Upper lobe of right lung (tissue), 1 donor: ENCODE data around the gene ZMYM2. TPM values are rescaled to one million over a fixed set of nuclear protein-coding genes. Genes with fewer than 3 reads are reported as not detected.

Experiments
- ATAC-seq: fragments of 200-7000 bp; cut with Tn5 transposase; one replicate; pipeline ENCODE4 v1.9.1; 2020; ENCODE audit warnings: mild to moderate bottlenecking, moderate library complexity
- DNase-seq: peaks from one replicate; pipeline ENCODE4 v3.0.0-alpha.2; 2020
- H3K27ac ChIP-seq: fragments of 200-600 bp; one replicate; pipeline ENCODE4 v1.8.0; 2022
- H3K27me3 ChIP-seq: fragments of 200-600 bp; one replicate; pipeline ENCODE4 v1.8.0; 2022; ENCODE audit warnings: mild to moderate bottlenecking
- H3K36me3 ChIP-seq: fragments of 200-600 bp; one replicate; pipeline ENCODE4 v1.8.0; 2022
- H3K4me1 ChIP-seq: fragments of 200-600 bp; one replicate; pipeline ENCODE4 v1.8.0; 2022
- H3K4me3 ChIP-seq: fragments of 200-600 bp; one replicate; pipeline ENCODE4 v1.8.0; 2022; ENCODE audit warnings: mild to moderate bottlenecking
- H3K9me3 ChIP-seq: fragments of 200-600 bp; one replicate; pipeline ENCODE4 v1.8.0; 2022
- intact Hi-C: fragments of 100-400 bp; cut with DNase I; formaldehyde crosslinking; loops from one replicate; pipeline ENCODE4 v1.11.0; 2022
- total RNA-seq: library from RNA; stranded (reverse); fragmentation: NEBNext Ultra II Directional; extraction: Animal tissue kit (Norgen Biotek cat#: 25700); gene quantifications from one replicate; pipeline ENCODE4 v1.2.1, GENCODE V29; 2021
- TF ChIP-seq, protein P1 (sequence below): fragments of 200-600 bp; IDR thresholded peaks from one replicate; pipeline ENCODE4 v1.8.0; 2022; ENCODE audit warnings: antibody characterized with exemption
- donor health status: DM: no; HTN: yes; CAD: no; lungs with severe emphysema.

ZMYM2 gene
- total RNA-seq, 1 donor from 2014 or later = 64.3 TPM

DNA sequence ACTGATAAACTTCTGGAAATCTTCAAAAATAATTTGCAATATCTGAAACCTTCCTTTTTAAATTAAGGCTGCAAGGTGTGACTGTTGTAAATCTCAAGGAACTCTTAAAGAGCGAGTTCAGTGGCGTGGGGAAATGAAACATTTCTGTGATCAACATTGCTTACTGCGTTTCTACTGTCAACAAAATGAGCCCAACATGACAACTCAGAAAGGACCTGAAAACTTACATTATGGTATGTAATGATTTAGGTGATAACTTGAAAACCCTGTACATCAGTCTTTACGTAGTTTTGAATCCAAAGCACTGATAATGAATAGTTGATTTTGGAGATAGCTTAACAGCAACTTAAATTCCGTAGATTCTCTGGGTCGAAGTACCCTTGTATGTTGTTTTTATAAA lies 92.8 kb downstream of the ZMYM2 start:
- DNase-seq = no peak
- H3K36me3 ChIP-seq = peaks cover 22% of the 10 kb centered on the region
- no peaks in the 10 kb centered on the region for H3K9me3 ChIP-seq
- TF ChIP-seq, protein P1, sequence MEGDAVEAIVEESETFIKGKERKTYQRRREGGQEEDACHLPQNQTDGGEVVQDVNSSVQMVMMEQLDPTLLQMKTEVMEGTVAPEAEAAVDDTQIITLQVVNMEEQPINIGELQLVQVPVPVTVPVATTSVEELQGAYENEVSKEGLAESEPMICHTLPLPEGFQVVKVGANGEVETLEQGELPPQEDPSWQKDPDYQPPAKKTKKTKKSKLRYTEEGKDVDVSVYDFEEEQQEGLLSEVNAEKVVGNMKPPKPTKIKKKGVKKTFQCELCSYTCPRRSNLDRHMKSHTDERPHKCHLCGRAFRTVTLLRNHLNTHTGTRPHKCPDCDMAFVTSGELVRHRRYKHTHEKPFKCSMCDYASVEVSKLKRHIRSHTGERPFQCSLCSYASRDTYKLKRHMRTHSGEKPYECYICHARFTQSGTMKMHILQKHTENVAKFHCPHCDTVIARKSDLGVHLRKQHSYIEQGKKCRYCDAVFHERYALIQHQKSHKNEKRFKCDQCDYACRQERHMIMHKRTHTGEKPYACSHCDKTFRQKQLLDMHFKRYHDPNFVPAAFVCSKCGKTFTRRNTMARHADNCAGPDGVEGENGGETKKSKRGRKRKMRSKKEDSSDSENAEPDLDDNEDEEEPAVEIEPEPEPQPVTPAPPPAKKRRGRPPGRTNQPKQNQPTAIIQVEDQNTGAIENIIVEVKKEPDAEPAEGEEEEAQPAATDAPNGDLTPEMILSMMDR = no peak
- no peaks in the 10 kb centered on the region for H3K27me3 ChIP-seq
- intact Hi-C loops = no loop called here
- ATAC-seq = no peak
- H3K4me3 ChIP-seq = no peak overlapping the region
- peaks cover 9% of the 10 kb centered on the region for H3K4me1 ChIP-seq
- H3K27ac ChIP-seq = no peak overlapping the region

DNA sequence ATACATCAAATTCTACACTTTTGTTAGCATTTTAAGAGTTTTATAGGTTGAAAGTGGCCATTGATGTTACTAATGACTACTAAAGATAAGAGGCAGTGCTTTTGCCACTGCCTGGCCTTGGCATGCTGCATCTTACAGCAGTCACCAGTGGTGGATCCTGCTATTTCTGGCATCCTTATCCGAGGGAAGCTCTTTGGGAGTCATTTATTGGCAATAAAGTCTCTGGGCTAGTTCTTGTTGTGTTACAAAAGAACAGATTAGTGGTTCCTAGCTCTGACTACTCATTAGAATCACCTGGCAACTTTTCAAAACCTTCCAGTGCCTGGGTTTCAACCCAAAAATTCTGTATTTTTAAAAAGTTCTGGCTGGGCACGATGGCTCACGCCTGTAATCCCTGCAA lies 94.5 kb downstream of the ZMYM2 start:
- TF ChIP-seq, protein P1 = no peak
- Histone ChIP-seq H3K27me3 (no peaks in the 10 kb centered on the region), H3K9me3 (no peaks in the 10 kb centered on the region), H3K4me3 (no peak overlapping the region), H3K36me3 (peaks cover 36% of the 10 kb centered on the region), H3K27ac (no peak overlapping the region), H3K4me1 (peaks cover 9% of the 10 kb centered on the region)
- intact Hi-C loops = no loop called here
- DNase-seq = no peak
- no peak for ATAC-seq

DNA sequence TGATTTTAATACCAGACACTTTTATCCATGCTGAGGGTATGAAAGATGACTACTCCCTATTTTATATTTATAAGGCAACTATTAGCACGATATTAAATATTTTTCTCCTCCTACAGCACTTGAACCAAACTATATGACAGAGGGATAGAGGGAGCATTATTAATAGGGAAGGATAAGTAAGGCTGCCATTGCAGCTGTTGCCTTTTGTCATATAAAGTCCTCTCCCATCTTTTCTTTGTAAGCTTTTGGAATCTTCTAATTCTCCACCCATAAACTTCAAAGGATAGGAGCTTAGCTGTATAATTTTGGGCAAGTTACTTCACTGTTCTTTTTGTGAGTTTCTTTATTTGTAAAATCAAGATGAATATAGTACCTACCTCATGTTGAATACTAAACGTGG lies 95.4 kb downstream of the ZMYM2 start:
- no peaks in the 10 kb centered on the region for H3K9me3 ChIP-seq
- no peak for ATAC-seq
- H3K4me1 ChIP-seq = peaks cover 7% of the 10 kb centered on the region
- intact Hi-C loops = no loop called here
- DNase-seq = no peak
- peaks cover 45% of the 10 kb centered on the region for H3K36me3 ChIP-seq
- TF ChIP-seq, protein P1 = no peak
- H3K27ac ChIP-seq = no peak overlapping the region
- no peaks in the 10 kb centered on the region for H3K27me3 ChIP-seq
- no peak overlapping the region for H3K4me3 ChIP-seq

DNA sequence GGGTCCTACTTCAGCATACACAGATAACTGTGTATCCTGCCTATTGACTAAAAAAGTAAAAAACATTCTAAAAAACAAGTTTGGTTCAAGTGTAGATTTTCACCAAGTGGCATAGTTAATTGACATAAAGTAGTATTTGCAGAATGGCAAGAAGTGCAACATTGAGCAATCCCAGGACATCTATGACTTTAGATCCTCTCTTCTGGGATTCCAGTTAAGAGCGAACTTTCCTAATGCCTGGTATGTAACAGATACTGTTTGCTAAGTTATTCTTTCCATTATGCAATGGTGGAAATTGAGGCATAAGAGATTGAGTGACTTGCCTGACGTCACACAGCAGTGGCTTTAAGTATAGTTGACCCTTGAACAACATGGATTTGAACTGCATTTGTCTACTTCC lies 96.1 kb downstream of the ZMYM2 start:
- TF ChIP-seq, protein P1 = no peak
- Histone ChIP-seq H3K9me3 (no peaks in the 10 kb centered on the region), H3K27ac (no peak overlapping the region), H3K27me3 (no peaks in the 10 kb centered on the region), H3K4me3 (no peak overlapping the region), H3K4me1 (no peaks in the 10 kb centered on the region), H3K36me3 (peaks cover 52% of the 10 kb centered on the region)
- intact Hi-C loops = no loop called here
- DNase-seq = no peak
- ATAC-seq = no peak

DNA sequence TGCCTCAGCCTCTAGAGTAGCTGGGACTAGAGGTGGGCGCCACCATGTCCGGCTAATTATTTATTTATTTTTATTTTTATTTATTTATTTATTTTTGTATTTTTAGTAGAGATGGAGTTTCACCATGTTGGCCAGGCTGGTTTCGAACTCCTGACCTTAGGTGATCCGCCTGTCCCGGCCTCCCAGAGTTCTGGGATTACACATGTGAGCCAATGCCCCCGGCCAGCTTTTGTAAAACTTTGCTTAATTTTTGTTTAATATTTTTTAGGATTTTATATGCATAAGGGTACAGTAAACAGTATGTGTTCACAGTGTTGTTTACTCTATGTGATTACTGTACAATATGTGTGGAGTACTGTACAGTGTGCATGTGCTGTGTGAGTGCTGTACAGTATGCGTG lies 98.7 kb downstream of the ZMYM2 start:
- H3K27ac ChIP-seq = no peak overlapping the region
- TF ChIP-seq, protein P1 = no peak
- no peaks in the 10 kb centered on the region for H3K4me1 ChIP-seq
- DNase-seq (no peak), ATAC-seq (no peak)
- H3K36me3 ChIP-seq = peaks cover 78% of the 10 kb centered on the region
- H3K9me3 ChIP-seq = no peaks in the 10 kb centered on the region
- intact Hi-C loops = no loop called here
- H3K4me3 ChIP-seq = no peak overlapping the region
- H3K27me3 ChIP-seq = no peaks in the 10 kb centered on the region

DNA sequence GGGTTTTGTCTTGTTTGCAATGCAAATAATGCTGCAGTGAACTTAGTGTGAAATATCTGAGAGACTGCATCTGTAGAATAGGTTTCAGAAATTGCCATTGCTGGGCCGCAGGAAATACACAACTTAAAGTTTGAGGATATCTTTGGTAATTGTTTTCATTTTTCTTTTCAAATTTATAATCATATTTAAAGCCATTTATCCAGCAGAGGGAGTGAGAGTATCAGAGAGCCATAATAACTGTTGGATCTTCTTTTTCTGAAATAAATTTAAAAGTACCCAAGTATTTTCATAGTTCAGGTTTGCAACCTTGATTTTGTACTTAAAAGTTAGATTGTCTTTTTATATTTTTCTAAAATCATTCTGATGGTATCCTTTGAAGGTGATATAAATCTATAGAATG lies 99.4 kb downstream of the ZMYM2 start:
- no peaks in the 10 kb centered on the region for H3K4me1 ChIP-seq
- ATAC-seq = no peak
- TF ChIP-seq, protein P1 = no peak
- H3K27me3 ChIP-seq = no peaks in the 10 kb centered on the region
- DNase-seq = no peak
- intact Hi-C loops = no loop called here
- peaks cover 85% of the 10 kb centered on the region for H3K36me3 ChIP-seq
- no peak overlapping the region for H3K27ac ChIP-seq
- H3K9me3 ChIP-seq = no peaks in the 10 kb centered on the region
- H3K4me3 ChIP-seq = no peak overlapping the region
